Astrocyte of the cerebellum (primary cell): ENCODE measurements around the gene TSPAN14.

ENCODE experiments used
- DNase-seq: peaks from one replicate; pipeline ENCODE4 v3.0.0-alpha.2; 2011; ENCODE audit warnings: low read depth
- H3K4me3 ChIP-seq: 2 replicates; pipeline ENCODE4 v1.5.1; 2011; ENCODE audit warnings: mild to moderate bottlenecking, low read depth, low read length, moderate library complexity
- in situ Hi-C: cut with HindIII; loops from 2 replicates; pipeline ENCODE4 v1.10.0; 2017; ENCODE audit warnings: low sequenced_read_pairs
- TF ChIP-seq, protein P1 (sequence below): IDR thresholded peaks from 2 replicates; pipeline ENCODE4 v1.5.1; 2012; ENCODE audit warnings: low read length, low read depth, moderate library complexity, mild to moderate bottlenecking; ENCODE audit errors: missing control alignments

The TSPAN14 gene, protein sequence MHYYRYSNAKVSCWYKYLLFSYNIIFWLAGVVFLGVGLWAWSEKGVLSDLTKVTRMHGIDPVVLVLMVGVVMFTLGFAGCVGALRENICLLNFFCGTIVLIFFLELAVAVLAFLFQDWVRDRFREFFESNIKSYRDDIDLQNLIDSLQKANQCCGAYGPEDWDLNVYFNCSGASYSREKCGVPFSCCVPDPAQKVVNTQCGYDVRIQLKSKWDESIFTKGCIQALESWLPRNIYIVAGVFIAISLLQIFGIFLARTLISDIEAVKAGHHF

DNA sequence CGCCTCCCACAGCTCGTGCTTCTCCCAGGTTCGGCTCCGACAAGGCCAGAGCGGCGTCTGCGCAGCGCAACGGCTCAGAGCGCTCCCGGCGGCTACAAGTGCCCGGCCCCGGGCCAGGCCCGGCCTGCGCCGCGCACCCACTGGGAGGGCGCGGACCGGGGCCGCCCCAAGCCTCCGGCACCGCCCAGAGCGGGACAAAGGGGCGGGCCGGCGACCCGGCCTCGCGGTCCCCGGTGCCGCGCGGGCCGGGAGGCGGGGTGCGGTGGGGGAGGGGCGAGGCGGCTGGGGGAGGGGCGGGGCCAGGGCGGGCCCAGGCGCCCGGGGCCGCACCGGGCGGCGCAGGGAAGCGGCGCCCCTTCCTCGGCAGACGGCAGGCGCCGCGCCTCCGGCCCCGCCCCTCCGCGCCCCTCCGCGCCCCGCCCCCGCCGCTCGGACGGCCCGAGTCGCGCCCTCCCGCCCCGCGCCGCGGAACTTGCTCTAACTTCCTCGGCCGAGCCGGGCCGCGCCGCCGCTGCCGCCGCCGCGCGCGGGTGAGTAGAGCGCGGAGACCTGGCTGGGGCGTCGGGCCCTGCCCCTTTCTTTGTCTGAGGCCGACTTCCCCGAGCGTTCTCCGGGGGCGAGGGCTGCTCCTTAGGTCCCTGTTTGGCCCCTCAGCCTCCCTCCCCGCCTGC lies at the start of gene TSPAN14:
Gene TSPAN14 (plus strand): TSS at position 469 of the 671 bp plus-strand sequence. CDS start 34,924 bp downstream, outside the sequence.
- no peak for DNase-seq

DNA sequence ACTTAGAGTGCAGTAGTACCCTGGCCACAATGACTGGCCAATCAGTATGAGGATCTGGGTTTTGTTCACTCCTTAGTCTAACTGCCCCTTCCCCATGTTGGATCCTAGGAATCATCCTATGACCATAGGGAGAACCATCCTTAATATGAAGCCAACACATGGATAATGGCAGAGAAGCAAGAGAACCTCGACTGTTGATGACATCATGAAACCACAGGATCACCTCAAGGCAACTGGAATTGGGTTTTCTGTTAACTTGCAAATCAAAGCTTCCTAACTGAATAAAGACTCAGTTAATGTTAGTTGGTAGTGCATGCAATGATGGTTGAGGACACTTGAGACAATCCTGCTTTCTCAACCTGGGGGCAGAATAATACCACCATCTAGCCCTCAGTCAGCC lies 49.1 kb upstream of the TSPAN14 start:
- no peak for DNase-seq
- in situ Hi-C loops = no loop called here
- no peak overlapping the region for H3K4me3 ChIP-seq
- TF ChIP-seq, protein P1, sequence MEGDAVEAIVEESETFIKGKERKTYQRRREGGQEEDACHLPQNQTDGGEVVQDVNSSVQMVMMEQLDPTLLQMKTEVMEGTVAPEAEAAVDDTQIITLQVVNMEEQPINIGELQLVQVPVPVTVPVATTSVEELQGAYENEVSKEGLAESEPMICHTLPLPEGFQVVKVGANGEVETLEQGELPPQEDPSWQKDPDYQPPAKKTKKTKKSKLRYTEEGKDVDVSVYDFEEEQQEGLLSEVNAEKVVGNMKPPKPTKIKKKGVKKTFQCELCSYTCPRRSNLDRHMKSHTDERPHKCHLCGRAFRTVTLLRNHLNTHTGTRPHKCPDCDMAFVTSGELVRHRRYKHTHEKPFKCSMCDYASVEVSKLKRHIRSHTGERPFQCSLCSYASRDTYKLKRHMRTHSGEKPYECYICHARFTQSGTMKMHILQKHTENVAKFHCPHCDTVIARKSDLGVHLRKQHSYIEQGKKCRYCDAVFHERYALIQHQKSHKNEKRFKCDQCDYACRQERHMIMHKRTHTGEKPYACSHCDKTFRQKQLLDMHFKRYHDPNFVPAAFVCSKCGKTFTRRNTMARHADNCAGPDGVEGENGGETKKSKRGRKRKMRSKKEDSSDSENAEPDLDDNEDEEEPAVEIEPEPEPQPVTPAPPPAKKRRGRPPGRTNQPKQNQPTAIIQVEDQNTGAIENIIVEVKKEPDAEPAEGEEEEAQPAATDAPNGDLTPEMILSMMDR = no peak

More for the DNA sequence above, at the start of gene TSPAN14:
- in situ Hi-C loops = no loop called here
- TF ChIP-seq, protein P1 = no peak
- peak within 1 kb of the TSS; percentile 81 for H3K4me3 ChIP-seq

DNA sequence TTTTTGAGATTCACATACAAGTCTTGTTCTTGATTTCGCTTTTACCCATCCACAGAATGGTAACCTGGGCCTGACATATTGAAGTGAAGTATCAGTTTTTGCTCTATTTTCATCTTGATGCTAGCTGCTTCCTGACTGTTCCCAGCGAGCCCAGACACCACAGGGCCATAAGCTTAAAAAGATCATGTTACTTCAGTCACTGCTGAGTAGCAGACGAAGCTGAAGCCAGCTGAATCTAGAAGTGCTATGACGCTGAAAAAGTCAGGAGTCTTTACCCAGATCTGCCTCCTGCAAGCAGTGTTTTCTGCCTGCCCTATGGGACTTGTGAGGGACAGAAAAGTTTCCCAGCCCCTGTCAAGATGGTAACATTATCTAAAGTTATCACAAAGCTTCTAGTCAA lies 48.5 kb upstream of the TSPAN14 start:
- in situ Hi-C loops = no loop called here
- no peak for DNase-seq
- TF ChIP-seq, protein P1 = no peak
- no peak overlapping the region for H3K4me3 ChIP-seq

DNA sequence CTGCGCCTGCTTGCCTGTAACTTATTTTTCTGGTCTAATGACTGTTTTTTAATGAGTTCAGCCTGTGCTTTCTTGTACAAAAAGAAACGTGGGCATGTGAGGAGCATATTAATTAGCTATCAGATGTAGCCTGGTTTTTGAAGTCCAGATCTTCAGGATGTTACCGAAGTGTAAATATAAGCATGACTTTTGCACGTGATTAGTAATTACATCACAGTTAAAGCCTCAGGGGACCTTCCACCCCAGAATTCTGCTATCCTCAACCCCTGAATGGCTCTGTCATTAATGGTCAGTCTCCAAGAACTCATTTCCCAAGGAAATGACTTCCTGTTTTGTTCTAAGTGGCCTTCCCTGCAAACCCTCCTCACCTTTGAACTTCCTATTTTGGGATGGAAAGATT lies 47.9 kb upstream of the TSPAN14 start:
- H3K4me3 ChIP-seq = no peak overlapping the region
- in situ Hi-C loops = no loop called here
- DNase-seq = no peak
- TF ChIP-seq, protein P1 = no peak

DNA sequence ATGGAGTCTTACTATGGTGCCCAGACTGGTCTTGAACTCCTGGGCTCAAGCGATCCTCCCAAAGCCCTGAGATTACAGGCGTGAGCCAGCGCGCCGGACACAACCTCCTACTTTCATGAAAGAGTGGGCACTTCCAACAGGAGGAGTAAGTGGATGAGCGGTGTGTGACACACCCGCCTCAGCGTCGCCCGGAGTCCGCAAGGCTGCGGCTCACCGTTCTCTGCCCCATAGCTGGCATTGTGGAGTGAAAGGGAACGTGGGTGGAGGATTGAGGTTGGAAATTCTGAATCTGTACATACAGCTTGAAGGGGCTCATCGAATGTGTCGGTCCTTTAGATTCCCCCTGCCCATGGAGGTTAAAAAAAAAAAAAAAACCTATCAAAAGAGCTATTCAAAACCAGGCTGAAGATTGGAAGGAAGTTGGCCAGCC lies 46.3 kb upstream of the TSPAN14 start:
- H3K4me3 ChIP-seq = peak overlapping the region; percentile 63
- TF ChIP-seq, protein P1 = no peak
- DNase-seq = no peak
- in situ Hi-C loops = no loop called here

DNA sequence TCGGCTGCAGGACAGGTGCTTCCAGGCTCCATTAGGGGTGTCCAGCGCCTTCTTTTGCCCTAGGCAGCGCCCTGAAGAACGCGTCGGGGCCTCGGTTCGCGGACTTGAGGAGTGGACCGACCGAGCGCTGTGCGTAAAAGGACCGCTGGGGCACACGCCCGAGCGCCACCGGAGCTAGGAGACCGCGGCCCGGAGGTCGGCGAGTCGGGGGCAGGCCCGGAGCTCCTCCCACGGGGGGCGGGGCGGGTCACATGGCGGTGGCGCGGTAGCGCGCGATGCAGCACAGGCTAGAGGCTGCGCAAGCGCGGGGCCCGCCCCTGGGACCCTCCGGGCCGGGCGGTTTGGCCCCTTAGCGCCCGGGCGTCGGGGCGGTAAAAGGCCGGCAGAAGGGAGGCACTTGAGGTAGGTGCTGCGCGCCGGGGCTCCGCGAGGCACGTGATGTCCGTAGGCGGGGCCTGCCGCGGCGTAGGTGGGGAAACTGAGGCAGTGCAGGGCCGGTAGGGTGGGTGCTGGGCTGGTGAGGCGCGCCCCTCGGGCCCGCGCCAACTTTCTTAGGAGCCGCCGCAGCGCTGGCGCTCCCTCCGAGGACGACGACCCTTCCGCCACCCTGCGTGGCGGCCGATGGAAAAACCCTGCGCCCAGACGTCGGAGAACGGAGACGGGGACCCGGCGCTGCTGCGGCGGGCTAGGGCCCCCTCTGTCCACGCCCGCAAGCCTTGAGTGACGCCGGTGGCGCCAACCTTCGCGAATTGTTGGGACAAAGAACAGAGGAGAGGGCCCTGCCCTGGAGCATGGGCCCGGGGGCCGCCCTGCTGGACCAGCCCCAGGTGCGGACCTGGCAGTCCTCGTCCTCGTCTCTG lies 45.6 kb upstream of the TSPAN14 start, which contains the start of gene PRXL2A:
Gene PRXL2A (plus strand): TSS at position 310 of the 860 bp plus-strand sequence. CDS start 11,917 bp downstream, outside the sequence.
- H3K4me3 ChIP-seq = peak within 1 kb of the TSS; percentile 63
- in situ Hi-C loops = no loop called here
- no peak for DNase-seq
- TF ChIP-seq, protein P1 = no peak
